HG03575 (cell line): ENCODE results near the gene ORC4.
A peak's percentile ranks its signal among the peaks of the same experiment; 100 is the strongest.
"Not testable (repeated sequence)": the region's sequence is repeated elsewhere in the genome, so short reads cannot be mapped to it uniquely, and the experiment has no call there.

Experiments
- ATAC-seq: cut with Tn5 transposase; IDR thresholded peaks from one replicate; pipeline ENCODE4 v1.9.1; 2021; ENCODE audit not compliant: unreplicated experiment, insufficient number of reproducible peaks, low FRiP score; ENCODE audit errors: extremely low read depth

Gene ORC4

DNA sequence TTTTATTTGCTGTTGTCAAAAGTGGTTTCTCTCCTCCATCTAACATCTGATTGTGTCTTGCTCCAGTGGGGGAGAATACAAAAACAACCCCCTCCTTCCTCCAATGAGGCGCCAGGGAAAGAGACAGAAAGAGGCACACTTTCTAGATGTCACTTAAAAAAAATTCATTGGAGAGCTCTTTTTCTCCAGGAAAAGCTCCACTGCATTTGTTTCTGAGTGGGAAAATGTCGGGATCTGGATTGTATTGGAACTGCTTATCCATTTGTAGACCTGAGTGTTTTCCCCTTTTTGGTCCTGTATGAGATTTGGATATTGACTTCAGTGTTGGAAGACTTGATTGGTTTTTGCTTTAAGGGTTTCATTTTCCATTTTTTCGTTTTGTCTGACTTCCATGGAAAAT, 1.3 kb upstream of the ORC4 start:
- no peak for ATAC-seq

- ATAC-seq = peak; percentile 6
Measured at GRCh38 chr2:148021059-148021861, 723 bp upstream of the ORC4 start, which contains the start of gene MBD5. Gene MBD5, plus strand, starts transcription at chr2:148021091.

DNA sequence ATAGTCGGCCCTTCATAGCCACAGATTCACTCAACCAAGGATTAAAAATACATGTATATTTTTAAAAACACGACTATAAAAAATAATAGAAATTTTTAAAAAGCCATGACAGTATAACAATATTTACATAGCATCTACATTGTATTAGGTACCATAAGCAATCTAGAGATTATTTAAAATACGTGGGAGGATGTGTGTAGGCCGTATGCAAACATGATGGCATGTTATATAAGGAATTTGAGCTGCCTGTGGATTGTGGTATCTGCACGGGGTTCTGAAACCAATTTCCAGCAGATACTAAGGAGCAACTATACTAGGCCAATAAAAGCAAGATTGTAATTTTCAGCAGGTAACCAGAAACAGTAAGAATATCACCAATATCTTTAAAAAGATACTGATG, 5.9 kb downstream of the ORC4 start:
- ATAC-seq = no peak

- ATAC-seq = no peak
Measured at GRCh38 chr2:148013876-148014275, 6.7 kb downstream of the ORC4 start.

GRCh38 chr2:148008411-148008810, 12.1 kb downstream of the ORC4 start:
- not testable (repeated sequence) for ATAC-seq

GRCh38 chr2:148007219-148007900, 13.2 kb downstream of the ORC4 start:
- no peak for ATAC-seq

GRCh38 chr2:148006249-148007007, 14.1 kb downstream of the ORC4 start:
- ATAC-seq = no peak

DNA sequence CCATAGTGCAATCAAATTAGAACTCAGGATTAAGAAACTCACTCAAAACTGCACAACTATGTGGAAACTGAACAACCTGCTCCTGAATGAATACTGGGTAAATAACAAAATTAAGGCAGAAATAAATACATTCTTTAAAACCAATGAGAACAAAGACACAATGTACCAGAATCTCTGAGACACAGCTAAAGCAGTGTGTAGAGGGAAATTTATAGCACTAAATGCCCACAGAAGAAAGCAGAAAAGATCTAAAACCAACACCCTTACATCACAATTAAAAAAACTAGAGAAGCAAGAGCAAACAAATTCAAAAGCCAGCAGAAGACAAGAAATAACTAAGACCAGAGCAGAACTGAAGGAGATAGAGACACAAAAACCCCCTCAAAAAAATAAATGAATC, 18.1 kb downstream of the ORC4 start:
- not testable (repeated sequence) for ATAC-seq

DNA sequence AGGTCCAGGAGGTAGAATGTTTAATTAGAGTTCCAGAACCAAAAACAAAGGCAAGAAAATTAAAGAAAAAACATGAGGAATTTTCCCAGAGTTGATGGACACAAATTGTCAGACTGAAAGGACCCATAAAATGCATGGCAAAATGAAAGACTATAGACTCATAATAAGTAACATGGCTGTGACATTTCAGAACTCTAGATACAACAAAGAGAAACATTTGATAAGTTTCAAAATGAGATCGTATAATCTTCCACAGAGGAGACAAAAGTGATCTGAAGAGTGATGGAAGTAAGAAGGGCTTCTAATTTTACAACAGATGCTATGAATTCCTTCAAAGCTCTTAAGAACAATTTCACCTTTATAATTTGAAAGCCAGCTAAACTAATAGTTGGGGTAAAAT, 20.4 kb downstream of the ORC4 start:
- no peak for ATAC-seq

- no peak for ATAC-seq
Measured at GRCh38 chr2:147999126-147999525, 21.4 kb downstream of the ORC4 start.

GRCh38 chr2:147998203-147998602, 22.3 kb downstream of the ORC4 start:
- no peak for ATAC-seq

DNA sequence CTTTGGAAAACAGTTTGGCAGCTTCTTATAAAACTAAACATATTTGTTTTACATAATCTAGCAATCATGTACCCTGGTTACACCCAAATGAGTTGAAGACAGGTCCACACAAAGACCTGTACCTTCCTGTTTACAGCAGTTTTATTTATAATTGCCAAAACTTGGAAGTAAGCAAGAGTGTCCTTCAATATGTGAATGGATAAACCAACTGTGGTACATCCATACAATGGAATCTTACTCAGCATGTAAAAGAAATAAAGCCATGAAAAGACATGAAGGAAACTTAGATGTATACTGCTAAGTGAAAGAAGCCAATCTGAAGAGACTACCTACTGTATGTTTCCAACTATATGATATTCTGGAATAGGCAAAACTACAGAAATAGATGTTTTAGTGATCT, 23.7 kb downstream of the ORC4 start:
- ATAC-seq = no peak

DNA sequence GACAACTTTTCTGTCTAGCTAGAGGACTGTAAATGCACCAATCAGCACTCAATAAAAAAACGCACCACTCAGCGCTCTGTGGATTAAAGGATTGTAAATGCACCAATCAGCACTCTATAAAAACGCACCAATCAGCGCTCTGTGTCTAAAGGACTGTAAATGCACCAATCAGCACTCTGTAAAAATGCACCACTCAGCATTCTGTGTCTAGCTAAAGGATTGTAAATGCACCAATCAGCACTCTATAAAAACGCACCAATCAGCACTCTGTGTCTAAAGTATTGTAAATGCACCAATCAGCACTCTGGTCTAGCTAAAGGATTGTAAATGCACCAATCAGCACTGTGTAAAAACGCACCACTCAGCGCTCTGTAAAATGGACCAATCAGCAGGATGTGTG, 25.6 kb downstream of the ORC4 start:
- not testable (repeated sequence) for ATAC-seq

DNA sequence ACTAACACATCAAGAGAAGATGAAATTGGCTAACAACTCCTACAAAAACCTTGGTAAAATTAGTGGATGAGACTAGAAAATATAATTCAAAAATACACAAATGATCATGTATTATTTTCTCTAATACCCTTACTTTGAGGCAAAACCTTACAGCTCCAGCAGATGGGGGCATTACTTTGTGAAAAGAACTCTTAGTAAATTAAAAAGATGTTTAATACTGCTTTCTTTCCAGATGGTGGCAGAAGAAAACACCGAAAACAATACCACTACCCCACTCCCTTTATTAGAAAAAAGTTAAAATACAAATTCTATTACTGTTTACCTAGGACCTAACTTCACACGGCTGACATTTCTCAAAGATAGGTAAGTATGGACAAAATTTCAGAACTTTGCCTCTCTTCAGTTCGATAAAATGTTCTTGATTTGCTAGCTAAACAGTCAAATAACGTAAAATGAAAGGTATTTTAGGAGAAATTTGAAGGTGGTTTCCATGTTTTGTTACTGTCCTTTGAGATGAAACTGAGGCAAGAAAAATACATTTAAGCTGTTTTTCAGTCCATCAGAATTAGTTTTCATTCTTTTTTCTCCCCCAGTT, 30.6 kb downstream of the ORC4 start:
- no peak for ATAC-seq

GRCh38 chr2:147989102-147989501, 31.4 kb downstream of the ORC4 start:
- ATAC-seq = no peak

DNA sequence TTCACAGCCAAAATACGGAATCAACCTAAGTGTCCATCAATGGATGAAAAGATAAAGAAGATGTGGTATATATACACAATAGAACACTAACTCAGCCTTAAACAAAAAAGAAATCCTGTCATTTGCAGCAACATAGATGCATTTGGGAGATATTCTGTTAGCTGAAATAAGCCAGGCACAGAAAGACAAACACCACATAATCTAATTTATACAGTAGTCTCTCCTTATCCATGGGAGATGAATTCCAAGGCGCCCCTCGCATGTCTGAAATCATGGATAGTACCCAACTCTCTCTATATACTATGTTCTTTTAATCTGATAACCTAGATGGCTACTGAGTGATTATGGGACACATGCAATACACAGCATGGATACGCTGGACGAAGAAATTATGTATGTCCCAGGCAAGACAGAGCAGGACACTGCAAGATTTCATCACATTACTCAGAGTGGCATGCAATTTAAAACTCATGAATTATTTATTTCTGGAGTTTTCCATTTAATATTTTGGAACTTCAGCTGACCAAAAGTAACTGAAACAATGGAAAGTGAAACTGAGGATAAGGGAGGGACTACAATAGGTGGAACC, 39.5 kb downstream of the ORC4 start:
- no peak for ATAC-seq

GRCh38 chr2:147977679-147978078, 42.9 kb downstream of the ORC4 start:
- ATAC-seq = no peak

DNA sequence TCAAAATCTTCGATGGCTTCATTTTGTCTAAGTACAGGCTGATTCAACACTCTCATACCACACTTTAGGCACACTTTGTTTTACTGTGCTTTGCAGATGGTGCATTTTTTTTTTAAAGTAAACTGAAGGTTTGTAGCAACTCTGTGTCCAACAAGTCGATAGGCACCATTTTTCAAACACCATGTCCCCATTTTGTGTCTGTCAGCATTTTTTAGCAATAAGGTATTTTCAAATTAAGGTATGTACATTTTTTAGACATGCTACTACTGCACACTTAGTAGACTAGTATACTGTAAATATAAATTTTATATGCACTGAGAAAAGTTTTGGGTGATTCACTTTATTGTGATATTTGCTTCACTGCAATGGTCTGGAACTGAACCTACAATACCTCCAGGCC, 44.4 kb downstream of the ORC4 start:
- ATAC-seq = no peak

GRCh38 chr2:147968571-147968970, 52.0 kb downstream of the ORC4 start:
- no peak for ATAC-seq
